GM18526 (cell line): ENCODE measurements around the gene CHST13.

Source experiments
- POLR2A ChIP-seq: IDR thresholded peaks from 3 replicates; pipeline ENCODE4 v1.6.1; 2011; ENCODE audit not compliant: insufficient read length; ENCODE audit errors: extremely low read depth

Gene CHST13

DNA sequence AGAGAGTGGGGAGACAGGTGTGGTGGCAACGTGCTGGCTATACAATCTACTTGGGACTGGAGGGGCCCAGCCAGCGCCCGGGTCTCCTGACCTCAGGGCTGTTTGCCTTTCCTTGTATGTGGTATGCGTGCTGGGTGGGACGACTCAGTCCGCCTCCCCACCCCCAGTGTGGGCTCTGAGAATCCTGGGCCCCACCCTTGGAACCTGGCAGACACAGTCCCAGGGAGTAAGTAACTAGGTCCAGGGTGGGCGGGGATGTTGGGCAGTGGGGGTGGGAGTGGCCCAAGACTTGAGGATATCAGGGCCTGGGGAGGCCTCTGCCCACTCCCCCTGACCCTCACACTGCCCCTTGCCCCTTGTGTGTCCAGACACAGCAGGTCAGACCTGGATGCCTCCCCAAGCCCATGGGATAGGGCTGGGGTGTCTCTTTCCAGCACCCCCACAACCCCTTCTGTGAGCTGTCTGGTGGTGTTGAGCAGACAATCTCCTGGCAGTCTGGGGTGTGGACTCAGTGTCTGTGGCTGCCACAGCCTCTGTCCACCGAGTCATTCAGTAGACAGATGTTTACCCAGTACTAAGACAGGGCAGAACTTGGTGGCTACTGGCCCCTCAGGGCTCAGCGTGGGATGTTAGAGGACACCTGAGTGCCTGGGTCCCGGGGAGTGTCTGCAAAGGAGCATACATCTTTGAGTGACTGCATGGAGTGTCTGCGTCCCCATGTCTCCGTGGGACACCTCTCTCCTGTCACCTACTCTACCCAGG lies 1.3 kb downstream of the CHST13 start:
- no peak for TF ChIP-seq POLR2A

DNA sequence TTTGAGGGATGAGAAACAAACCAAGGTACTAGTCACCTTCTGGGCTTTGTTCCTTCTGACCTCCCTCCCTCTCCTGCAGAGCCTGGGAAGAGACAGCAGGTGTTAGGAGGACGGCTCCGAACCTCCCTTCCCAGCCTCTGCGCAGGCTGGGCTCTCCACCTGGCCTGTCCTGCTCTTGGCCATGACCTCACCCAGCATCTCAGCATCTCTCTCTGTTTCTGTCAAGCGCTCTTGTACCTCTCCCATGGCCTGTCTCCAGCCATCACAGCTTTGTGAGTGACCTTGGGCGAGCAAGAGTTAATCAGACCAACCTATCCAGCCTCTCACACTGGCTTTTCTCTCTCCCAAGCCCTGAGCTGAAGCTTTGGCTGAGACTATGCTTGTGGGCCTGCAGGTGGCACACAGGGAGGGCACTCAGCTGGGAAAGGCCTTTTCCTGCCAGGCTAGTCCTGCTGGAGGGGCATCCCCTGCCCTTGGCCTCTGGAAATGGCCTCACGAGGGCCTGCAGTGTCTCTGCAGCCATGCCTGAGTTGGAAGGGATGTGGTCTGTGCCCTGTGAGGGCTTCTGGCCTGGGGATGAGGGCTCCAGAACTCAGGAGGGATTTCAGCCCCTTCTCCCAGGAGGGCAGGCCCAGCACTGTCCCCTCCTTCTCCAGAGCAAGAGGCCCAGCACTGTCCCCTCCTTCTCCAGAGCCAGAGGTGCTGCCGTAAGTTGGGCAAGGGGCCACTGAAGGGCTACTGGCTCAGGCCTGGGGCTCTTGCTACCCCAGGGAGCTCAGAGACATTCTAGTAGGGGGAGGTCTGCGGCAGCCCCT lies 2.1 kb downstream of the CHST13 start:
- no peak for TF ChIP-seq POLR2A

DNA sequence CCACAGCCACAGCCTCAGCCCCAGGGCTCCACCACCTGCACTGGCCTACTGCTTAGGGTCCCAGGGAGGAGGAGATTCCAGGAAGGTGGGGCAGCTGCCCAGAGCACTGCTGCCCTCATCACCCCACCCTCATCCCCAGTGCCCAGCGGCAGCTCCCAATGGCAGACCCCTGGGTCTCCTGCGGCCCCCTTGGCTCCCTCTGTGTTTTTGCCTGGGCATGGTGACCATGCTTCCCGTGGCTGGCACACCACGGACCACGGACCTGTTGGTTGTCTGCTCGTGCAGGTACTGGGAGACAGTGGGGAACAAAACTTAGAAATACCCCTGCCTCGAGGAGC lies 2.7 kb downstream of the CHST13 start:
- TF ChIP-seq POLR2A = no peak

DNA sequence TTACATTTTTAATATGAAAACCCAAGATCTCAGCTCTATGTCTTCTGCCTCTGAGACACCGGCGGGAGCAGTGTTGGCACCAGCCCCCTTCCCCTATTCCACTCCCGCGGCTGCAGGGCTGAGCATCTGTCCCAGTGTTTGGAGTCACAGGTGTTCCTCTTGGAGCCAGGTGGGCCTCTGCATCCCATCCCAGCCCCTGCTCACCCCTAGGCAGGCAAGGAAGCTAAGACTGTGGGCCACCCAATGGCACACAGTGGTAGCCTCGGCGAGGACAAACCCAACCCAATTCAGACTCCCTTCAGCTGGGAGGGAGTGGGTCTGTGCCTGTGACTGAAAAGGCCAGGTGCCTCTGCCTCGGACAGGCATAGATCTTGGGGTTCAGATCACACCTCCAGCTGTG lies 3.1 kb downstream of the CHST13 start:
- no peak for TF ChIP-seq POLR2A

DNA sequence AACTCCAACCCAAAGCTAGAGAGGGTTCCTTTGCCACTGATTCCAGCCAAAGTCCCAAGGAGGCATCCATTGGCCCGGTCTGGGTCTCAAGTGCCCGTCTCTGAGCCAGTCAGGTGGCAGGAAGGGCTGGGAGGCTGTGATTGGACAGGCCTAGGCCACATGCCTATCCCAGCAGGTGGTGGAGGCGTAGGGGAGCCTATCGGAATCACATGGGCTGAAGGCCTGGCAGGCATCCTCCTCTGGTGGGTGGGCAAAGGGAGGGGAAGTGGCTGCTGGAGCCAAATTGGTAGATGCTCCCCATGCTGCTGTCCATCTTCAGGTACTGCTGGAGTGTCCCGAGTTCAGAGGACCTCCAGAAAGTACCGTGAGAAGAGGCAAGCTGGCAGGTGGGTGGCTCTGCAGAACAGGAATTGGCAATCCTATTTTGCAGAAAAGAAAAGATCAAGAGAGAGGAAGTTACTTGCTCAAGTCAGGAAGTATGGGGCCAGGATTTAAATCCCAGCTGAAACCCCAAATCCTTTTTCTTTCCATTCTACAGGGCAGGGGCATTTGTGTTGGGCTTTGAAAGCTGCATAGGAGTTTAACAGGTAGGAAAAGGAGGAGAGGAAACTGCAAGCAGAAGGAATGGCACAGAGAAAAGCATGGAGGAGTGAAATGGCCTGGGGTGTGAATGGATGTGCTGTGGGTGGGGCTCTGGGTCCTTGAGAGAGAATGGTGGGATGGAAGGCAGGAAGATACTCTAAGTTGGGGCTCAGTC lies 3.7 kb downstream of the CHST13 start:
- no peak for TF ChIP-seq POLR2A

DNA sequence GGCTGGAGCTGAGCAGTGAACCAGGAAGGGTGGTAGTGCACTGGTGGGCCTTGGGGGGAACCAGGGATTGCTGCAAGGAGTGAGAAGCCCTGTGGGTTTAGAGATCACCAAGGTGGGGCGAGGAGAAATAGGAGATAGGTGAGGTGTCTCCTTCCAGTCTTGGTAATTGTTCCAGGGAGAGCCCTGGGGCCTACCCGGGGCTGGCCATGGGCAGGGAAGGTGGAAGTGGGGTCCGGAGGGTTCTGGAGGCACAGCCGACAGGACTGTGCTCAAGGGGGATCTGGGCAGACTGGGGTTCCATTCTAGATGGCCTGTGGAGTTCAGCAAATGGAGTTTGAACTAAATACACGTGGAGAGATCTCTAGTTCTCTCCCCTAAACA lies 4.5 kb downstream of the CHST13 start:
- no peak for TF ChIP-seq POLR2A

DNA sequence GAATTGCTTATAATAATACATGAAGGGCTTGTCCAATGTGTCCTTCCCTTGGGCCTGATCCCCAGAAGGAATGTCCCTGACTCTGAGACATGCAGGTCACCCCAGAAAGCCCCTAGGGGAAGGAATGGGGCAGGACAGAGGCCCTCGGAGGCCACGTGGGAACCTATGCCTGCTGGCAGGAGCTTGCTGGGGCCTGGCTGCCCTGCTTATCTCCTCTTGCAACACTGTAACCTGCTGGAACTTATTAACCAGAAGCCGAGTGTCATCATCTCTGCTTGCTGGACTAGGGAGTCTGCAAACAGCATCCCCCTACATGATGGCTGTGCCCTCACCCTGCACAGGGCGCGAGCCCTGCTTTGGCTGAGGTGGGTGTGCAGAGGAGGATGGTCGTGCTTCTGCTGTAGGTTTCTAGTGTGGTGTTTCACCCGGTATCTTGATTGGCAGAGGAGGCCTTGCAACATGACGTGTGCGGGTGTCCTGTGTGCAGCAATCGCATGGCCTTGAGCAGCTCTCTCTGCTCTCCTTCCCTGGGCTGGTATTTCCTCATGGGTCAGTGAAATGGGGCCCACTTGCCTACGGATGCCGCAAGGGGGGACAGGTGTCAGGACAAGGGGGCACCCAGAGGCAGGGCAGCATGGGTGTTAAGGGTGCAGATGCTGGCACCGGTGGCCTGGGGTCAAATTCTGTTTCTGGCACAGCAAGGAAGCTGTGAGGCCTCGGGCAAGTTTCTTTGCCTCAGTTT lies 5.0 kb downstream of the CHST13 start:
- no peak for TF ChIP-seq POLR2A

DNA sequence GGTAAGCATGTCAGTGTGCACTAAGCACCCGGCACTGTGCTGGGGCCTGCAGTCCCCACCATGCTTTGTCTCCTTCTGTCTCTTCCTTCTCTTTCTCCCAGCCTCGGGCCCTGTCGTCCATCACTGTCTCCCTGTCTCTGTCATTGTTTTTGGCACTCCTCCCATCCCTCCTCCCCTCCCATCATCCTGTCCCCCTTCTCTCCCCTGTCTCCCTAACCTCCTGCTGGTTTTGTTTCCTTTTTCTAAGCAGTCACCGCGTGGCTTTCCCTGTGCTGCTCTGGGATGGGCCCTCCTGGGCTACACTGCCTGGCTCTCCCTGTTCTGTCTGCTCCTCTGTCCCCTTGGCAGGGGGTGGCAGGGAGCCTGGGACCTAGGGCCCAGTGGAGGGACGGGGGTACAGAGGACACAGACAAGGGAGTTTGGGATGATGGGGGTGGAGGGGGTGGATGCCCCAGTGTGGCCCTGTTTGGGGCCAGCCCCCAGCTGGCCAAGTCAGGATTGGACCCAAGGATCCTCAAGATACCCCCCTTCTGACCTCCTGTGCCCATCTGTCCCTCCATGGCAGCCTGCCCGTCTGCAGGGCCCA lies 5.7 kb downstream of the CHST13 start:
- TF ChIP-seq POLR2A = no peak

DNA sequence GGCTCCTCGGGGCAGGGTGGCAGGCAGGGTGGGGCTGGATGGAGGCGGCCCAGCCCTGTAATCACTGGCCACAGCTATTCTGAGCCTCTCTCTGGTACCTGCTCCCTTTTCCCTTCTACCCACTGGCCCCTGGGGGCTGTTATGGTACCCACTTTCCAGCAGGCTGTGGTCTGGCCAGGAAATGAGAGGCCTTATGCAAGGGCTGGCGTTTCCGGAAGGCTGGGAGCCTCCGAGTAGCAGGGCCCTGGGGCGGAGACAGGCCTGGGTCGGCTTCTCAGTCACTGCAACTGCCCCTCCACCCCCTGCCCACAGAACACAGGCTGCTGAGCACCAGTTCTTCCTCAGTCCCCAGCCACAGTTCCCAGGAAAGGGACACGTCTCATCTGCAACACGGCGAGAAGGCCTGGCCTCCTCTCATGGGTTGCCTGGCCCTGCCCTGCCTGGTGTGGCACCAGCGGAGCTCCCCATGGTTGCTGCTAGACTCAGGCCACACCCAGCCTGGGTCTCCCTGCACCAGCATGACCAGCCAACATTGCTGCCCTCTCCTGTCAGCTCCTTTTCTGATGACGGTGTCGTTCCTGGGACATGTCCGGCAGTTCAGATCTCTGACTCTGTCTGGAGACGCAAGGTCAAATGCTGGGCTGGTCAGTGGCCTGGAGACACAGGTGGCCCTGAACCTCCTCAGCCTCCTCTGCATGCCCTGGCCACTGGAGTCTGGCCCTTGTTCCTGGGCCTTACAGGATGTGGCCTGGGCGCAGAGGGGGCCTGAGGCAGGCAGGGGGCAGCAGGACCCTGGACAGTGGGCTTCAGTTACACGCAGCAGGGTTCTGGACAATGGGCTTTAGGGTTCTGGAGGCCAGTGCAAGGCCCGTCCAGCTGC lies 6.5 kb downstream of the CHST13 start:
- no peak for TF ChIP-seq POLR2A

DNA sequence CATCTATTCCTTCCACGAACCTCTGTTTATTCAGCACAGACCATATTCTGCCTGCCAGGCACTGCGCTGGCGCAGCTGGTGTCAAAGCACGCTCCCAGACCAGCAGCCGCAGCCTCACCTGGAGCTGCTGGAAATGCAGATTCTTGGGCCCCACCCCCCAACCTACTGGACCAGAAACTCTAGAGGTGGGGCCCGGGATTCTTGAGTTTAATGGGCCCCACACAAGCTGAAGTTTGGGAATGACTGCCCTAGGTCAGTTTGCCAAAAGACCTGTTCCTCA lies 7.0 kb downstream of the CHST13 start:
- TF ChIP-seq POLR2A = no peak

DNA sequence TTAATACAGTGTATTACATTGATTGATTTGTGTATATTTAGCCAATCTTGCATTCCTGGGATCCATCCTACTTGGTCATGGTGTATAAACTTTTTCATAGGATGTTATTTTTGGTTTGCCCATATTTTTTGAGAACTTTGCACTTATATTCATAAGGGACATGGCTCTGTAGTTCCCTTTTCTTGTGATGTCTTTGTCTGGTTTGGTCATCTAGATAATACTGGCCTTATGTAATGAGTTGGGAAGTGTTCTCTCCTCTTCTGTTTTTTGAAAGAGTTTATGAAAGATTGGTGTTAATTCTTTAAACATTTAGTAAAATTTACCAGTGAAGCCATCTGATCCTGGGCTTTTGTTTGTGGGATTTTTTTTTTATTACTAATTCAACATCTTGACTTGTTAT lies 9.6 kb downstream of the CHST13 start:
- TF ChIP-seq POLR2A = no peak

DNA sequence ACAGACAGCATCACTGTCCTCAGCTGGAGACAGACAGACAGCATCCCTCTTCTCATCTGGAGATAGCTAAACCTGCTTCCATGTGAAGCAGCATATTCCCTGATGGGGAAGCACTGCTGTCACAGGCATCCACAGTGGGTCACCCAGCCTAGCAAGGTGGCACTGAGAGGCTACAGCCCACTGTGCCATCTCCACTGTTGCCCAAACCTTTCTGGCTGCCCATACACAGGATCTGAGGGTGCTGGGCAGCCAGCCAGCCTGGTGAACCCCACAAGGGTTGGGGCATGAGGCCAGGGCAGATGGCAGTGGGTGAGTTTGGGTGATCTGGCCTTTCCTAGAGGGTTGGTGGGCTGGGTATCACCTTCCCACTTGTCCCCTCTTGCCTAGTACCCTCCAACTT lies 11.7 kb downstream of the CHST13 start:
- TF ChIP-seq POLR2A = no peak

DNA sequence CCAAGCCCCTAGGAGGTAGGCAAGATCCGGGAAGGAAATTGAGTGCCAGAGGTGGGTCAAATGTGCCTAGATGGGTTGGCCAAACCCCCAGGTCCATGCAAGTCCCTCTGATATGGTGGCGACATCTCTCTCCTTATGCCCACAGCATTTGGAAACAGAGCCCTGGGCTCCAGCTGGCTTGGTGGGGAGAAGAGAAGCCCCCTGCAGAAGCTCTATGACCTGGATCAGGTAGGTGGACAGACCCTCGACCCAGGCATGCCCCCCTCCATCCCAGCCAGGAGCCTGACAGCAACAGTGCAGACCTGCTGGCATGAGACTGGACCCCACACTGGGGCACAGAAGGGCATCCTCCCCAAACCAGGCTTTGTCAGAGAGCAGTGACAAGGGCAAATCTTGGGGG lies 12.2 kb downstream of the CHST13 start:
- TF ChIP-seq POLR2A = no peak

DNA sequence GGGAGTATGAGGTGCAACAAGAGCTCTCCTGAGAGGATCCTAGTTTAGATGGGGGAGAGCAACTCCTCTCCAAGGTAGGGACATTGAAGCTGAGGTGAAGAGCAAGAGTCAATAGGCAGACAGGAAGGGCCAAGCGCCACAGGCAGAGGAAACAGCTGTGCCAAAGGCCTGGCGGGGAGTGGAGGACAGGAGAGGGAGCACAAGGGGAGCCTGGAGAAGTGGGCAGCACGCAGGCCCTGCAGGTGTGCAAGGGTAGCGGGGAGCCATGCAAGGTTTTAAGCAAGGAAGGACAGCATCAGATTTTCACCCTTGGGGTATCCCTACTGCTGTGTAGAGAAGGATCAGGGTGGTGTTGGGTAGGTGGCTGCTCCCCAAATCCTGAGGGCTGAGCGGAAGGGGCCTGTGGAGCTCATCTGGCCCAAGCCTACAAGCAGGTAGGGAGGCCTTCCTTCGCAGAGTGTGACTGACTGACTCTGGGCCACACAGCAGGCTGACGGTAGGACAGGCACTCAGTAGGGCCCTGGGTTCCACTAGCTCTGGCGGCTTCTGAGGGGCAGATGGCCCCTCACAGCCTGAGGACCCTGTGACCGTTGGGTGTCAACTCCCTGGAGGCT lies 13.3 kb downstream of the CHST13 start:
- TF ChIP-seq POLR2A = no peak
